H9 (cell line): Measurements from ENCODE around the gene TACR2. TPM values are rescaled to one million over a fixed set of nuclear protein-coding genes. Genes with fewer than 3 reads are reported as not detected.

Source experiments
- DNase-seq: peaks from one replicate; pipeline ENCODE4 v3.0.0-alpha.2; 2017
- H2AFZ ChIP-seq: one replicate; pipeline ENCODE4 v1.6.1; 2013; ENCODE audit warnings: mild to moderate bottlenecking, low read length, control low read depth, moderate library complexity
- H2AK5ac ChIP-seq: 2 replicates; pipeline ENCODE4 v1.6.1; 2013; ENCODE audit warnings: low read length, control low read depth, mixed read lengths; ENCODE audit not compliant: insufficient read length
- H2BK120ac ChIP-seq: one replicate; pipeline ENCODE4 v1.6.1; 2013; ENCODE audit warnings: low read depth, mild to moderate bottlenecking, low read length, control low read depth, inconsistent platforms; ENCODE audit not compliant: poor library complexity, severe bottlenecking
- H2BK12ac ChIP-seq: 2 replicates; pipeline ENCODE4 v1.6.1; 2013; ENCODE audit warnings: low read length, control low read depth, mixed read lengths, low read depth; ENCODE audit not compliant: insufficient read length
- H2BK15ac ChIP-seq: 2 replicates; pipeline ENCODE4 v1.6.1; 2013; ENCODE audit warnings: low read depth, low read length, control low read depth
- H2BK20ac ChIP-seq: one replicate; pipeline ENCODE4 v1.6.1; 2013; ENCODE audit warnings: low read depth, mild to moderate bottlenecking, low read length, control low read depth, inconsistent platforms; ENCODE audit not compliant: poor library complexity, severe bottlenecking
- H2BK5ac ChIP-seq: 2 replicates; pipeline ENCODE4 v1.6.1; 2013; ENCODE audit warnings: low read length, control low read depth, mixed read lengths; ENCODE audit not compliant: insufficient read length
- H3K14ac ChIP-seq: 2 replicates; pipeline ENCODE4 v1.6.1; 2013; ENCODE audit warnings: low read length, control low read depth; ENCODE audit not compliant: insufficient read depth
- H3K18ac ChIP-seq: 2 replicates; pipeline ENCODE4 v1.6.1; 2013; ENCODE audit warnings: low read depth, mild to moderate bottlenecking, mixed read lengths, low read length, control low read depth; ENCODE audit not compliant: insufficient read length
- H3K23ac ChIP-seq: 2 replicates; pipeline ENCODE4 v1.6.1; 2013; ENCODE audit warnings: low read length, control low read depth, mixed read lengths, low read depth; ENCODE audit not compliant: insufficient read length
- H3K23me2 ChIP-seq: 2 replicates; pipeline ENCODE4 v1.6.1; 2013; ENCODE audit warnings: low read depth, mild to moderate bottlenecking, mixed read lengths, low read length, control low read depth; ENCODE audit not compliant: insufficient read length, poor library complexity, severe bottlenecking
- H3K27ac ChIP-seq: 2 replicates; pipeline ENCODE4 v1.5.1; 2013; ENCODE audit warnings: low read length, control low read depth, mixed read lengths, low read depth; ENCODE audit not compliant: insufficient read length
- H3K27me3 ChIP-seq: 2 replicates; pipeline ENCODE4 v1.6.1; 2013; ENCODE audit warnings: low read length, control low read depth, inconsistent platforms; ENCODE audit not compliant: insufficient read depth
- H3K4ac ChIP-seq: 2 replicates; pipeline ENCODE4 v1.6.1; 2013; ENCODE audit warnings: low read depth, mild to moderate bottlenecking, control low read depth, inconsistent platforms, low read length, moderate library complexity
- H3K4me1 ChIP-seq: 2 replicates; pipeline ENCODE4 v1.6.1; 2013; ENCODE audit warnings: low read length, control low read depth, inconsistent platforms; ENCODE audit not compliant: insufficient read depth
- H3K4me2 ChIP-seq: 2 replicates; pipeline ENCODE4 v1.6.1; 2013; ENCODE audit warnings: low read length, control low read depth, mixed read lengths; ENCODE audit not compliant: insufficient read length, insufficient read depth
- H3K56ac ChIP-seq: 2 replicates; pipeline ENCODE4 v1.6.1; 2013; ENCODE audit warnings: low read depth, mild to moderate bottlenecking, mixed read lengths, low read length, control low read depth; ENCODE audit not compliant: insufficient read length
- H3K79me1 ChIP-seq: 2 replicates; pipeline ENCODE4 v1.6.1; 2013; ENCODE audit warnings: low read depth, mild to moderate bottlenecking, moderate library complexity, low read length, control low read depth, inconsistent platforms; ENCODE audit not compliant: insufficient read depth, poor library complexity, severe bottlenecking
- H3K79me2 ChIP-seq: 2 replicates; pipeline ENCODE4 v1.6.1; 2013; ENCODE audit warnings: low read length, control low read depth, inconsistent platforms; ENCODE audit not compliant: insufficient read depth
- H3K9ac ChIP-seq: 2 replicates; pipeline ENCODE4 v1.6.1; 2013; ENCODE audit warnings: low read length, control low read depth, mixed read lengths; ENCODE audit not compliant: insufficient read length; ENCODE audit errors: extremely low read depth
- H3K9me3 ChIP-seq: one replicate; pipeline ENCODE4 v1.6.1; 2013; ENCODE audit warnings: low read depth, low read length, inconsistent platforms; ENCODE audit not compliant: control insufficient read depth
- H3T11ph ChIP-seq: one replicate; pipeline ENCODE4 v1.6.1; 2013; ENCODE audit warnings: mild to moderate bottlenecking, low read length, control low read depth, inconsistent platforms
- H4K20me1 ChIP-seq: one replicate; pipeline ENCODE4 v1.6.1; 2013; ENCODE audit not compliant: control insufficient read depth, insufficient read length, insufficient read depth
- H4K5ac ChIP-seq: 2 replicates; pipeline ENCODE4 v1.6.1; 2013; ENCODE audit warnings: low read depth, mild to moderate bottlenecking, mixed read lengths, low read length, control low read depth; ENCODE audit not compliant: insufficient read length
- H4K8ac ChIP-seq: replicated peaks from 2 replicates; pipeline ENCODE4 v1.6.1; 2013; ENCODE audit warnings: low read length, control low read depth, mixed read lengths, low read depth; ENCODE audit not compliant: insufficient read length
- H4K91ac ChIP-seq: 2 replicates; pipeline ENCODE4 v1.6.1; 2013; ENCODE audit warnings: low read depth, mild to moderate bottlenecking, moderate library complexity, mixed read lengths, low read length, control low read depth; ENCODE audit not compliant: insufficient read length
- H3K27ac Mint-ChIP-seq, 3 experiments: 2 replicates in 2 of 3; 3 replicates in 1 of 3; pipeline ENCODE4 v1.8.0; 2020 to 2021; ENCODE audit warnings: mixed read lengths in 3 of 3, mild to moderate bottlenecking in 1 of 3, moderate library complexity in 1 of 3
- H3K27me3 Mint-ChIP-seq: 2 replicates; pipeline ENCODE4 v1.8.0; 2021; ENCODE audit warnings: low read depth, mild to moderate bottlenecking, moderate library complexity, mixed read lengths
- H3K36me3 Mint-ChIP-seq, 3 experiments: 2 replicates in 2 of 3; 3 replicates in 1 of 3; pipeline ENCODE4 v1.8.0; 2020 to 2021; ENCODE audit warnings: low read depth in 3 of 3, mixed read lengths in 3 of 3; ENCODE audit not compliant: insufficient read depth in 1 of 3
- H3K4me1 Mint-ChIP-seq, 2 experiments: 2 replicates each; pipeline ENCODE4 v1.8.0; 2020; ENCODE audit warnings: mixed read lengths in 2 of 2
- H3K4me3 Mint-ChIP-seq, 2 experiments: 2 replicates in 1 of 2; 3 replicates in 1 of 2; pipeline ENCODE4 v1.8.0; 2020 to 2021; ENCODE audit warnings: mild to moderate bottlenecking in 2 of 2, mixed read lengths in 2 of 2, moderate library complexity in 1 of 2
- H3K9me3 Mint-ChIP-seq, 2 experiments: 2 replicates in 1 of 2; 3 replicates in 1 of 2; pipeline ENCODE4 v1.8.0; 2020; ENCODE audit warnings: mild to moderate bottlenecking in 2 of 2, mixed read lengths in 2 of 2, moderate library complexity in 1 of 2
- CTCF ChIP-seq: fragments of 200-600 bp; sonication (generic); conservative IDR thresholded peaks from 3 replicates; pipeline ENCODE4 v1.8.0; 2021; ENCODE audit warnings: antibody characterized with exemption, mild to moderate bottlenecking
- WGBS: extraction: QIAGEN DNeasy Blood & Tissue Kit; methylation state at CpG from one replicate; pipeline ENCODE4 v1.1.7; 2013; ENCODE audit warnings: missing lambda C conversion rate, low lambda C conversion rate, mixed read lengths; ENCODE audit not compliant: insufficient read length; ENCODE audit errors: extremely low coverage; 5-methylcytosine and 5-hydroxymethylcytosine counted together
- total RNA-seq: library from RNA; stranded (reverse); gene quantifications from 2 replicates; pipeline ENCODE4 v1.2.1, GENCODE V29; 2021

Gene TACR2
- total RNA-seq, 1 experiment from 2014 or later = not detected

GRCh38 chr10:69465457-69466157 lies 48.9 kb upstream of the TACR2 start:
- Histone ChIP-seq H3K18ac (no peak overlapping the region), H4K5ac (no peak overlapping the region), H2BK20ac (no peak overlapping the region), H3K27ac (no peak overlapping the region), H3K9me3 (no peaks in the 10 kb centered on the region), H4K8ac (no peak overlapping the region), H4K91ac (no peak overlapping the region), H3K56ac (no peak overlapping the region), H3K23ac (no peak overlapping the region), H3K79me1 (no peaks in the 10 kb centered on the region), H3K27me3 (no peaks in the 10 kb centered on the region), H3T11ph (no peak overlapping the region), H3K4me1 (peaks cover 8% of the 10 kb centered on the region; the same call in 1 of the 2 replicates), H4K20me1 (no peaks in the 10 kb centered on the region), H3K79me2 (0 out of 2 replicates have a peak, but pooled peaks cover 2% of the 10 kb centered on the region), H3K9ac (no peak overlapping the region), H2BK15ac (no peak overlapping the region), H2AFZ (no peak overlapping the region), H3K14ac (no peak overlapping the region), H2BK120ac (no peak overlapping the region), H2BK12ac (no peak overlapping the region), H2AK5ac (no peak overlapping the region), H2BK5ac (no peak overlapping the region), H3K23me2 (no peaks in the 10 kb centered on the region), H3K4ac (no peak overlapping the region), H3K4me2 (no peak overlapping the region)
- H3K27ac Mint-ChIP-seq = no peak overlapping the region; a peak in 1 of 7 replicates
- H3K27me3 Mint-ChIP-seq = 0 out of 2 replicates have a peak, but pooled peaks cover under 1% of the 10 kb centered on the region
- H3K4me3 Mint-ChIP-seq = no peak overlapping the region
- no peak for TF ChIP-seq CTCF
- H3K36me3 Mint-ChIP-seq = no peaks in the 10 kb centered on the region
- WGBS = no CpG with 5 or more reads among the region's 9 CpGs
- DNase-seq = no peak
- H3K9me3 Mint-ChIP-seq = no peaks in the 10 kb centered on the region
- H3K4me1 Mint-ChIP-seq = peaks cover 15 to 19% of the 10 kb centered on the region in 2 experiments
